ENCODE results near the gene ENPP3. TPM values are rescaled to one million over a fixed set of nuclear protein-coding genes. Genes with fewer than 3 reads are reported as not detected.

Gene ENPP3
- total and polyA plus RNA-seq, 9 of the 15 experiments (the other 6 are each of a cell fraction or from before 2014, with no cell fraction given), result 14.0 to 32.8 (median 21.6) TPM

GRCh38 chr6:131740161-131740560 lies 103.1 kb downstream of the ENPP3 start:
- H3K4me3 ChIP-seq, result no peak overlapping the region
- BruUV-seq (replicated peaks), result no TSS peak
- CTCF ChIA-PET (ENCODE audit: low intra/inter-chr PET ratio), result no interaction called here
- in situ Hi-C loops (cut with MboI), result no loop called here
- WGBS (ENCODE audit: insufficient coverage, low coverage, missing lambda C conversion rate), result 76% methylated on average over 4 of the region's 4 CpGs
- no peaks in the 10 kb centered on the region for H3K9me1 ChIP-seq (ENCODE audit: control insufficient read depth, insufficient read depth, low read length)
- FAIRE-seq (no peak), DNase-seq (ENCODE audit: extremely low read depth in 1 of 4, low spot score in 3 of 4) (no peak), ATAC-seq (no peak)
- no peak overlapping the region for H2AFZ ChIP-seq (ENCODE audit: low read depth, low read length)
- no peaks in the 10 kb centered on the region for H3K9me3 ChIP-seq (replicated peaks; ENCODE audit: control insufficient read depth, insufficient read depth, low read depth, low read length)
- POLR2A ChIA-PET, result interaction anchor here (0.6 kb wide), 1 partner anchor 1447 kb away, joined by 3 read pairs; no protein-coding TSS in a partner anchor
- intact Hi-C loops (cut with micrococcal nuclease), result no loop called here
- H4K20me1 ChIP-seq (replicated peaks; ENCODE audit: control insufficient read depth, insufficient read depth, low read length), result no peaks in the 10 kb centered on the region
- H3K79me2 ChIP-seq (ENCODE audit: control insufficient read depth, insufficient read depth, low read length), result no peaks in the 10 kb centered on the region
- H3K27ac ChIP-seq (ENCODE audit: extremely low read depth, low read depth, low read length), result no peak overlapping the region
- no peaks in the 10 kb centered on the region for H3K27me3 ChIP-seq (ENCODE audit: control insufficient read depth in 2 of 2, insufficient read depth in 2 of 2, low read length in 2 of 2)
- TF ChIP-seq ZNF197 (CRISPR knock-in tag; IDR thresholded peaks at IDR 0.05; ENCODE audit: low read depth), result no peak
- TF ChIP-seq SMARCE1 (IDR thresholded peaks at IDR 0.05), result no peak
- TF ChIP-seq FOXJ2 (tag; IDR thresholded peaks at IDR 0.05), result no peak
- TF ChIP-seq ZBED1 (IDR thresholded peaks at IDR 0.05), result no peak
- TF ChIP-seq SIN3A (IDR thresholded peaks at IDR 0.05; ENCODE audit: borderline replicate concordance in 2 of 2, control insufficient read depth in 1 of 2, low read depth in 2 of 2, low read length in 2 of 2), result no peak
- no peak for TF ChIP-seq NEUROD1 (IDR thresholded peaks at IDR 0.05; ENCODE audit: borderline replicate concordance, low read depth, low read length, partially characterized antibody)
- TF ChIP-seq NR3C1 (CRISPR knock-in tag; IDR thresholded peaks at IDR 0.05), result no peak
- TF ChIP-seq ZNF347 (CRISPR knock-in tag; IDR thresholded peaks at IDR 0.05; ENCODE audit: low read depth), result no peak
- TF ChIP-seq ZNF707 (CRISPR knock-in tag; conservative IDR thresholded peaks at IDR 0.05), result no peak
- no peak for TF ChIP-seq TCF15 (CRISPR knock-in tag; IDR thresholded peaks at IDR 0.05)
- TF ChIP-seq STAT5B (CRISPR knock-in tag; IDR thresholded peaks at IDR 0.05), result no peak
- no peak for TF ChIP-seq HMGN3 (IDR thresholded peaks at IDR 0.05; ENCODE audit: borderline replicate concordance, extremely low read depth, insufficient read length, low read depth, low read length)
- TF ChIP-seq TFE3 (CRISPR knock-in tag; IDR thresholded peaks at IDR 0.05), result no peak
- TF ChIP-seq POLR2AphosphoS2 (IDR thresholded peaks at IDR 0.05; ENCODE audit: low read length), result no peak
- TF ChIP-seq THRAP3 (IDR thresholded peaks at IDR 0.05; ENCODE audit: borderline replicate concordance), result no peak
- TF ChIP-seq SRSF7 (optimal IDR thresholded peaks at IDR 0.05; ENCODE audit: low read depth, low read length), result no peak
- H3K9ac ChIP-seq (ENCODE audit: insufficient read depth in 1 of 2, low read depth in 2 of 2, low read length in 2 of 2), result no peak overlapping the region
- peaks cover 8% of the 10 kb centered on the region; the same call in 1 of the 3 replicates for H3K36me3 ChIP-seq (ENCODE audit: control insufficient read depth, insufficient read depth, low read length)
- no peak overlapping the region for H3K4me2 ChIP-seq (ENCODE audit: insufficient read depth, low read length)
- no peaks in the 10 kb centered on the region for H3K4me1 ChIP-seq (replicated peaks in 1 of 2; ENCODE audit: control insufficient read depth in 2 of 2, insufficient read depth in 2 of 2, low read length in 2 of 2)
